ENCODE measurements around the gene INTS6. TPM values are rescaled to one million over a fixed set of nuclear protein-coding genes. Genes with fewer than 3 reads are reported as not detected.

Gene INTS6
- total RNA-seq, 2 donors from 2014 or later = 37.4 to 59.0 TPM

- Histone ChIP-seq H3K36me3 (no peaks in the 10 kb centered on the region), H3K4me3 (peak overlapping the region; percentile 64 to 66), H3K27me3 (replicated peaks; ENCODE audit: insufficient read depth) (no peaks in the 10 kb centered on the region), H3K4me1 (replicated peaks) (no peaks in the 10 kb centered on the region), H3K9me3 (no peaks in the 10 kb centered on the region), H3K27ac (peak overlapping the region; percentile 97 to 98)
- TF ChIP-seq CTCF (IDR thresholded peaks at IDR 0.05) (peak in 1 of 4 experiments; percentile 17), POLR2A (IDR thresholded peaks at IDR 0.05) (peak; percentile 74), POLR2AphosphoS5 (IDR thresholded peaks at IDR 0.05) (peak; percentile 3)
- DNase-seq (ENCODE audit: low spot score) = peak; percentile 78
- intact Hi-C loops (cut with DNase I) = loop anchor here (1.0 to 10.0 kb wide), 4 partner anchors 131 to 1001 kb away; partner anchors contain the start of genes CKAP2, VPS36 and WDFY2
- under 1% methylated on average over 78 of the region's 80 CpGs for WGBS
Observed at GRCh38 chr13:51453207-51453958, 547 bp upstream of the INTS6 start.

GRCh38 chr13:51451467-51452360, 1.1 kb downstream of the INTS6 start:
- Histone ChIP-seq H3K4me3 (peak overlapping the region; percentile 92 to 93), H3K27ac (peak overlapping the region; percentile 99 to 100), H3K4me1 (replicated peaks) (no peaks in the 10 kb centered on the region), H3K27me3 (replicated peaks; ENCODE audit: insufficient read depth) (no peaks in the 10 kb centered on the region), H3K9me3 (no peaks in the 10 kb centered on the region), H3K36me3 (no peaks in the 10 kb centered on the region)
- TF ChIP-seq POLR2A (IDR thresholded peaks at IDR 0.05) (peak; percentile 63), CTCF (IDR thresholded peaks at IDR 0.05) (no peak), POLR2AphosphoS5 (IDR thresholded peaks at IDR 0.05) (peak; percentile 13)
- WGBS = under 1% methylated on average over 65 of the region's 92 CpGs
- peak; percentile 77 for DNase-seq (ENCODE audit: low spot score)
- intact Hi-C loops (cut with DNase I) = loop anchor here (2.0 to 10.0 kb wide), 3 partner anchors 286 to 1003 kb away; partner anchors contain the start of genes CKAP2 and VPS36

- no peak for TF ChIP-seq CTCF (IDR thresholded peaks at IDR 0.05)
- TF ChIP-seq POLR2AphosphoS5 (IDR thresholded peaks at IDR 0.05) = no peak
- TF ChIP-seq POLR2A (IDR thresholded peaks at IDR 0.05) = no peak
- intact Hi-C loops (cut with DNase I) = loop anchor here (5.0 to 10.0 kb wide), 2 partner anchors 286 to 1004 kb away; partner anchors contain the start of genes CKAP2 and VPS36
- H3K4me1 ChIP-seq (replicated peaks) = no peaks in the 10 kb centered on the region
Observed at GRCh38 chr13:51451134-51451466, 1.7 kb downstream of the INTS6 start.

GRCh38 chr13:51449018-51449417, 3.8 kb downstream of the INTS6 start:
- no peak for DNase-seq (ENCODE audit: low spot score)
- no peak for TF ChIP-seq POLR2AphosphoS5 (IDR thresholded peaks at IDR 0.05)
- Histone ChIP-seq H3K27me3 (replicated peaks; ENCODE audit: insufficient read depth) (no peaks in the 10 kb centered on the region), H3K4me3 (no peak overlapping the region), H3K9me3 (no peaks in the 10 kb centered on the region), H3K36me3 (no peaks in the 10 kb centered on the region), H3K27ac (no peak overlapping the region), H3K4me1 (replicated peaks) (no peaks in the 10 kb centered on the region)
- intact Hi-C loops (cut with DNase I) = no loop called here
- WGBS = 97% methylated on average over 1 of the region's 1 CpG

More at GRCh38 chr13:51451134-51451466, 1.7 kb downstream of the INTS6 start:
- Histone ChIP-seq H3K27me3 (replicated peaks; ENCODE audit: insufficient read depth) (no peaks in the 10 kb centered on the region), H3K27ac (peak overlapping the region; percentile 99 to 100), H3K4me3 (peak overlapping the region; percentile 92 to 93), H3K36me3 (no peaks in the 10 kb centered on the region), H3K9me3 (no peaks in the 10 kb centered on the region)
- no peak for DNase-seq (ENCODE audit: low spot score)
- WGBS = 3% methylated on average over 5 of the region's 5 CpGs

- no peaks in the 10 kb centered on the region for H3K9me3 ChIP-seq
- H3K4me3 ChIP-seq = no peak overlapping the region
- H3K27ac ChIP-seq = no peak overlapping the region
- H3K36me3 ChIP-seq = no peaks in the 10 kb centered on the region
- TF ChIP-seq CTCF (IDR thresholded peaks at IDR 0.05) (no peak), POLR2AphosphoS5 (IDR thresholded peaks at IDR 0.05) (no peak), POLR2A (IDR thresholded peaks at IDR 0.05) (no peak)
- no peak for DNase-seq (ENCODE audit: low spot score)
- no peaks in the 10 kb centered on the region for H3K27me3 ChIP-seq (replicated peaks; ENCODE audit: insufficient read depth)
- WGBS = 47% methylated on average over 1 of the region's 1 CpG
- intact Hi-C loops (cut with DNase I) = no loop called here
- H3K4me1 ChIP-seq (replicated peaks) = no peaks in the 10 kb centered on the region
Observed at GRCh38 chr13:51444922-51445321, 7.9 kb downstream of the INTS6 start.
